NT2/D1 (cell line): ENCODE results near the gene WDR31.

ENCODE experiments used
- SUZ12 ChIP-seq: IDR thresholded peaks from 2 replicates; pipeline ENCODE4 v1.6.1; 2011; ENCODE audit not compliant: insufficient read length, insufficient read depth; ENCODE audit errors: extremely low read depth
- YY1 ChIP-seq: IDR thresholded peaks from 2 replicates; pipeline ENCODE4 v1.6.1; 2011; ENCODE audit not compliant: insufficient read length, insufficient read depth

DNA sequence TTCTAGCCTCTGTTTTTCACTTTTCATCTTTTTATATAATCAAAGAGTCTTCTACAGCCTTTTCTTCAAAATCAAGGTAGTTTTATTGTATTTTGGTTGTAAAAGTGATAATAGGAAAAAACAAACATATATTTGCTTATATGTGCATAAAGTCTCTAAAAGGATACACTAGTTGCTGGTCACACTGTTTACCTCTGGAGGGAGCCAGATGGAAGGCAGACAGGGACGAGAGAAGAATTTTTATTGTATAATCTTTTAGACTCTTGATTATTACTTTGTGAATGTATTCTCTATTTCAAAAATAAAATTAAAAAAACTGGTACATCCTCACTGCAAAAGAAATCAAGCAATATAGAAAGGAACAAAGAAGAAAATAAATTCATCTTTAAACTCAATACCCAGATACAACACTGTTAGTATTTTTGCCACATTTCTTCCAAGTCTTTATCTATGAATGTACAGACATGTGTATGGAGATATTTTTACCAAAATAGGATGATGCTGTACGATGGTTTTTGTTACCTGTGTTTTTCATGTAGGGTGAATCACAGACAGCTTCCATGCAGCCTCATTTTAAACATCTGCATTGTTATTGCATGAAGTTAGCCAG lies 30.8 kb downstream of the WDR31 start:
- TF ChIP-seq YY1 (no peak), SUZ12 (no peak)
